K562 (cell line): ENCODE results near the gene LAMTOR5. TPM values are rescaled to one million over a fixed set of nuclear protein-coding genes. Genes with fewer than 3 reads are reported as not detected.

Experiments used
- ATAC-seq: fragments of 200-7000 bp; cut with Tn5 transposase; 3 replicates; pipeline ENCODE4 v1.9.1; 2020; ENCODE audit warnings: moderate library complexity
- BruUV-seq: library from RNA; stranded (reverse); fragments of 400-500 nt; replicated peaks from 2 replicates; lab custom pipeline; 2021; lab: Mats Ljungman, UMichigan
- CTCF ChIA-PET: fragments of 300-600 bp; formaldehyde crosslinking; extraction: SDS; loops from one replicate; lab custom pipeline; 2021; ENCODE audit warnings: low intra/inter-chr PET ratio; lab: Yijun Ruan, JAX
- POLR2A ChIA-PET: fragments of 300-600, 350-650 bp; sonication (Branson Sonifier 250); formaldehyde crosslinking; extraction: SDS; loops from one replicate; lab custom pipeline; 2021; ENCODE audit warnings: antibody characterized with exemption, inconsistent platforms; lab: Yijun Ruan, JAX
- DNase-seq, 4 experiments: peaks; one replicate each; pipeline versions ENCODE4 v3.0.0 to v3.0.0-alpha.2; 2011 to 2018; ENCODE audit warnings: low spot score in 3 of 4, mixed read lengths in 3 of 4; ENCODE audit errors: extremely low read depth in 1 of 4
- FAIRE-seq: peaks from 2 replicates; lab custom pipeline; 2011; peaks lifted over from hg19 to GRCh38; lab: Jason Lieb, UNC
- H2AFZ ChIP-seq: 2 replicates; pipeline ENCODE4 v1.6.0; 2011; ENCODE audit warnings: low read depth, low read length, control low read depth, inconsistent platforms
- H3K27ac ChIP-seq: fragments of 200-600 bp; 3 replicates; pipeline ENCODE4 v1.8.0; 2011; ENCODE audit warnings: low read depth, mild to moderate bottlenecking, control low read depth, inconsistent platforms, low read length, moderate library complexity, mixed read lengths; ENCODE audit errors: extremely low read depth
- H3K27me3 ChIP-seq, 2 experiments: fragments of 300-600 bp in 1 of 2; 2 replicates in 1 of 2; 3 replicates in 1 of 2; pipeline versions ENCODE4 v1.6.0 to v1.8.0; 2011; ENCODE audit warnings: inconsistent platforms in 2 of 2, low read length in 2 of 2, mild to moderate bottlenecking in 1 of 2, mixed read lengths in 1 of 2, moderate library complexity in 1 of 2; ENCODE audit not compliant: control insufficient read depth in 2 of 2, insufficient read depth in 2 of 2
- H3K36me3 ChIP-seq: fragments of 300-600 bp; 3 replicates; pipeline ENCODE4 v1.8.0; 2011; ENCODE audit warnings: mild to moderate bottlenecking, low read length, inconsistent platforms; ENCODE audit not compliant: control insufficient read depth, insufficient read depth
- H3K4me1 ChIP-seq, 2 experiments: fragments of 200-600 bp in 1 of 2; replicated peaks in 1 of 2; 2 replicates in 1 of 2; 3 replicates in 1 of 2; pipeline versions ENCODE4 v1.5.1 to v1.8.0; 2011; ENCODE audit warnings: inconsistent platforms in 2 of 2, low read length in 2 of 2, mild to moderate bottlenecking in 1 of 2, mixed read lengths in 1 of 2, moderate library complexity in 1 of 2; ENCODE audit not compliant: control insufficient read depth in 2 of 2, insufficient read depth in 2 of 2
- H3K4me2 ChIP-seq: 2 replicates; pipeline ENCODE4 v1.6.1; 2011; ENCODE audit warnings: low read length, control low read depth, inconsistent platforms, mixed read lengths; ENCODE audit not compliant: insufficient read depth
- H3K4me3 ChIP-seq: fragments of 200-600 bp; sonication (generic), shearing (Covaris generic); 2 replicates; pipeline ENCODE4 v1.5.1; 2016; ENCODE audit warnings: control low read depth, inconsistent platforms
- H3K79me2 ChIP-seq: fragments of 200-600 bp; 3 replicates; pipeline ENCODE4 v1.8.0; 2011; ENCODE audit warnings: low read length, inconsistent platforms; ENCODE audit not compliant: control insufficient read depth, insufficient read depth
- H3K9ac ChIP-seq, 2 experiments: 2 replicates each; pipeline versions ENCODE4 v1.6.0 to v1.6.1; 2011; ENCODE audit warnings: low read depth in 2 of 2, low read length in 2 of 2, control low read depth in 1 of 2, inconsistent platforms in 1 of 2, mild to moderate bottlenecking in 1 of 2, mixed read lengths in 1 of 2; ENCODE audit not compliant: insufficient read depth in 1 of 2
- H3K9me1 ChIP-seq: one replicate; pipeline ENCODE4 v1.6.0; 2011; ENCODE audit warnings: inconsistent platforms, mild to moderate bottlenecking, low read length, moderate library complexity; ENCODE audit not compliant: control insufficient read depth, insufficient read depth
- H3K9me3 ChIP-seq: replicated peaks from 2 replicates; pipeline ENCODE4 v1.5.1; 2011; ENCODE audit warnings: low read depth, low read length, inconsistent platforms; ENCODE audit not compliant: control insufficient read depth, insufficient read depth
- H4K20me1 ChIP-seq: replicated peaks from 2 replicates; pipeline ENCODE4 v1.6.1; 2011; ENCODE audit warnings: low read length, inconsistent platforms, mixed read lengths; ENCODE audit not compliant: control insufficient read depth, insufficient read depth
- ATF3 ChIP-seq, 2 experiments: fragments of 450-650 bp in 1 of 2; sonication (generic) in 1 of 2; formaldehyde crosslinking in 1 of 2; IDR thresholded peaks in 1 of 2; conservative IDR thresholded peaks in 1 of 2; 2 replicates each; pipeline versions ENCODE4 v1.6.1 to v1.8.1; 2016 to 2023; ENCODE audit warnings: mild to moderate bottlenecking in 2 of 2, moderate library complexity in 2 of 2, inconsistent platforms in 1 of 2, missing genetic modification reagents in 1 of 2
- BCOR ChIP-seq: fragments of 450-650 bp; IDR thresholded peaks from 2 replicates; pipeline ENCODE4 v1.6.1; 2016
- CAMTA2 ChIP-seq: fragments of 250-450 bp; sonication (Bioruptor Pico); conservative IDR thresholded peaks from 2 replicates; pipeline ENCODE4 v1.5.1; 2022
- CEBPG ChIP-seq, 3 experiments: fragments of 200-800 bp in 1 of 3; sonication (Bioruptor generic) in 1 of 3; sonication (generic) in 1 of 3; formaldehyde crosslinking in 1 of 3; IDR thresholded peaks in 2 of 3; conservative IDR thresholded peaks in 1 of 3; 2 replicates each; pipeline versions ENCODE4 v1.6.1 to v1.8.0; 2016 to 2022; ENCODE audit warnings: missing compliant biosample characterization in 2 of 3, missing genetic modification characterization in 2 of 3, mild to moderate bottlenecking in 1 of 3, missing genetic modification reagents in 1 of 3
- ELF2 ChIP-seq: fragments of 250-450 bp; sonication (Bioruptor Pico); IDR thresholded peaks from 2 replicates; pipeline ENCODE4 v1.5.0; 2021; ENCODE audit warnings: mild to moderate bottlenecking
- ELK1 ChIP-seq: sonication (generic); formaldehyde crosslinking; IDR thresholded peaks from 2 replicates; pipeline ENCODE4 v1.8.1; 2022; ENCODE audit warnings: missing genetic modification reagents
- HBP1 ChIP-seq: fragments of 450-650 bp; formaldehyde crosslinking; IDR thresholded peaks from 2 replicates; pipeline ENCODE4 v1.4.0; 2022; ENCODE audit warnings: missing genetic modification characterization
- MCM2 ChIP-seq: fragments of 450-650 bp; IDR thresholded peaks from 2 replicates; pipeline ENCODE4 v1.6.1; 2017; ENCODE audit warnings: low read depth, mild to moderate bottlenecking
- MEIS2 ChIP-seq: fragments of 450-650 bp; IDR thresholded peaks from 2 replicates; pipeline ENCODE4 v1.6.1; 2014; ENCODE audit warnings: mild to moderate bottlenecking; ENCODE audit not compliant: partially characterized antibody
- NR4A1 ChIP-seq, 2 experiments: fragments of 250-450 bp in 1 of 2; fragments of 450-650 bp in 1 of 2; sonication (Bioruptor Pico) in 1 of 2; IDR thresholded peaks; 2 replicates each; pipeline versions ENCODE4 v1.4.0 to v1.6.1; 2016 to 2020; ENCODE audit warnings: mild to moderate bottlenecking in 2 of 2, missing compliant biosample characterization in 1 of 2, missing genetic modification characterization in 1 of 2, moderate library complexity in 1 of 2
- SNAPC5 ChIP-seq: fragments of 250-450 bp; sonication (Bioruptor Pico); IDR thresholded peaks from 2 replicates; pipeline ENCODE4 v1.8.0; 2021; ENCODE audit warnings: moderate library complexity, mild to moderate bottlenecking, inconsistent platforms
- ZNF124 ChIP-seq: sonication (generic); formaldehyde crosslinking; IDR thresholded peaks from 2 replicates; pipeline ENCODE4 v1.8.1; 2022; ENCODE audit warnings: missing genetic modification reagents
- ZNF449 ChIP-seq: fragments of 250-450 bp; sonication (Bioruptor Pico); IDR thresholded peaks from 2 replicates; pipeline ENCODE4 v1.8.0; 2022; ENCODE audit warnings: moderate library complexity, mild to moderate bottlenecking, inconsistent platforms
- WGBS: fragments of 100-300 bp; shearing (Covaris generic); methylation state at CpG from one replicate; pipeline ENCODE4 v1.1.6; 2016; ENCODE audit warnings: low coverage, mixed read lengths; ENCODE audit not compliant: insufficient coverage; ENCODE audit errors: missing lambda C conversion rate; 5-methylcytosine and 5-hydroxymethylcytosine counted together
- in situ Hi-C: fragments of 300-500 bp; cut with MboI; formaldehyde crosslinking; loops from 4 replicates; pipeline ENCODE4 v1.15.0; 2018; ENCODE audit warnings: inconsistent platforms, mixed read lengths
- intact Hi-C: fragments of 100-400 bp; cut with micrococcal nuclease; formaldehyde crosslinking; loops from 2 replicates; pipeline ENCODE4 v1.14.2; 2022
- polyA plus RNA-seq, 8 experiments: library from polyadenylated mRNA; depleted of rRNA in 4 of 8; stranded (reverse) in 5 of 8; unstranded in 3 of 8; fragments of >200 nt; fragmentation: Nextera tagmentation in 2 of 8; fragmentation: Illumina TruSeq in 1 of 8; extraction: Ambion mirVana in 2 of 8; extraction: Trizol in 1 of 8; gene quantifications; 2 replicates each; pipeline versions ENCODE4 v1.2.1 to v1.2.3, GENCODE V29; 2011 to 2014; ENCODE audit warnings: inconsistent platforms in 1 of 8, missing spikeins in 1 of 8
- total RNA-seq, 7 experiments: library from RNA; depleted of rRNA in 6 of 7; stranded (reverse); fragments of >200 nt in 6 of 7; fragmentation: Illumina TruSeq in 2 of 7; extraction: Trizol in 2 of 7; gene quantifications; 2 replicates each; pipeline versions ENCODE4 v1.2.1 to v1.2.3, GENCODE V29; 2011 to 2021; ENCODE audit warnings: low replicate concordance in 1 of 7

Gene LAMTOR5
- total and polyA plus RNA-seq, 9 of the 15 experiments (the other 6 are each of a cell fraction or from before 2014, with no cell fraction given), result 118 to 712 (median 241) TPM

DNA sequence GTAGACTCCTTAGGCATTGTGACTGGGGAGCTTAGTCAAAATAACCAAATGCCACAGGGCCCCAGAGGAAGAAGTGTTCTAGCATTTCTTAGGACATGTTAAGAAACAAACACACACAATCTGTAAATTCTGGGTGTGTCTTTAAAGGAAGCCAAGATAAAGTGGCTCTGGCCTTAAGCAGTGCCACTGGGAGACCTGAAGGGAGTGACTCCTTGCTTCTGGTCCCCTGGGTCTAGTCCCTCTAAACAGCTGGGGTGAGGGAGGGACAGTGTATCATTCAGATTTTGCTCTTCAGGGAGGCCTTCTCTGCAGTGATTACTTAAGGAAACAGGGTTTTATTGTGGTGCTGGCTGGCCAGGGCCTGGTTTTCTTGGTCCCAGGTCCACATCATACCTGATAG, 34.4 kb upstream of the LAMTOR5 start (continued):
- TF ChIP-seq MEIS2 (no peak), ELF2 (no peak), BCOR (no peak), ZNF124 (no peak), ELK1 (CRISPR knock-in tag) (no peak), NR4A1 (CRISPR knock-in tag; IDR thresholded peaks at IDR 0.05) (no peak), NR4A1 (tag; IDR thresholded peaks at IDR 0.05) (no peak), MCM2 (no peak), SNAPC5 (CRISPR knock-in tag) (no peak), CAMTA2 (CRISPR knock-in tag) (no peak)

- H3K4me2 ChIP-seq, result no peak overlapping the region
- DNase-seq, result no peak
- ChIA-PET CTCF (no interaction called here), POLR2A (interaction anchor here (0.7 to 6.0 kb wide), 4 partner anchors 11 to 735 kb away, joined by 3 to 24 read pairs (median 4); no protein-coding TSS in a partner anchor)
- peaks cover 19% of the 10 kb centered on the region; the same call in 1 of the 2 replicates for H4K20me1 ChIP-seq
- in situ Hi-C loops, result no loop called here
- no peak overlapping the region for H2AFZ ChIP-seq
- H3K9ac ChIP-seq, result no peak overlapping the region
- no peaks in the 10 kb centered on the region for H3K9me1 ChIP-seq
- no peak overlapping the region for H3K27ac ChIP-seq
- peaks cover 0 to 5% of the 10 kb centered on the region in 2 experiments; a peak in 1 of 5 replicates for H3K4me1 ChIP-seq
- no peak overlapping the region for H3K4me3 ChIP-seq
- FAIRE-seq, result no peak
- WGBS, result 0% methylated on average over 2 of the region's 3 CpGs
- H3K27me3 ChIP-seq, result peaks cover 44 to 87% of the 10 kb centered on the region in 2 experiments
- intact Hi-C loops, result no loop called here
- no peaks in the 10 kb centered on the region for H3K9me3 ChIP-seq
- no peak for ATAC-seq
- BruUV-seq, result no TSS peak
- no peaks in the 10 kb centered on the region for H3K79me2 ChIP-seq
- H3K36me3 ChIP-seq, result no peaks in the 10 kb centered on the region
- TF ChIP-seq HBP1 (CRISPR knock-in tag) (no peak), ZNF449 (CRISPR knock-in tag) (no peak), ATF3 (IDR thresholded peaks at IDR 0.05) (peak; percentile 64), ATF3 (CRISPR knock-in tag; conservative IDR thresholded peaks at IDR 0.05) (no peak), CEBPG (CRISPR knock-in tag; IDR thresholded peaks at IDR 0.05) (no peak), CEBPG (tag; conservative IDR thresholded peaks at IDR 0.05 in 1 of 2, IDR thresholded peaks at IDR 0.05 in 1 of 2) (peak in 1 of 2 experiments; percentile 72; a peak in 2 of 4 replicates)
Observed at GRCh38 chr1:110440877-110441276, 33.4 kb upstream of the LAMTOR5 start.
